Eye (tissue), 1 donor: ENCODE data around the gene MBD5.

Experiments
- DNase-seq: peaks from one replicate; pipeline ENCODE4 v3.0.0-alpha.2; 2015

The MBD5 gene

DNA sequence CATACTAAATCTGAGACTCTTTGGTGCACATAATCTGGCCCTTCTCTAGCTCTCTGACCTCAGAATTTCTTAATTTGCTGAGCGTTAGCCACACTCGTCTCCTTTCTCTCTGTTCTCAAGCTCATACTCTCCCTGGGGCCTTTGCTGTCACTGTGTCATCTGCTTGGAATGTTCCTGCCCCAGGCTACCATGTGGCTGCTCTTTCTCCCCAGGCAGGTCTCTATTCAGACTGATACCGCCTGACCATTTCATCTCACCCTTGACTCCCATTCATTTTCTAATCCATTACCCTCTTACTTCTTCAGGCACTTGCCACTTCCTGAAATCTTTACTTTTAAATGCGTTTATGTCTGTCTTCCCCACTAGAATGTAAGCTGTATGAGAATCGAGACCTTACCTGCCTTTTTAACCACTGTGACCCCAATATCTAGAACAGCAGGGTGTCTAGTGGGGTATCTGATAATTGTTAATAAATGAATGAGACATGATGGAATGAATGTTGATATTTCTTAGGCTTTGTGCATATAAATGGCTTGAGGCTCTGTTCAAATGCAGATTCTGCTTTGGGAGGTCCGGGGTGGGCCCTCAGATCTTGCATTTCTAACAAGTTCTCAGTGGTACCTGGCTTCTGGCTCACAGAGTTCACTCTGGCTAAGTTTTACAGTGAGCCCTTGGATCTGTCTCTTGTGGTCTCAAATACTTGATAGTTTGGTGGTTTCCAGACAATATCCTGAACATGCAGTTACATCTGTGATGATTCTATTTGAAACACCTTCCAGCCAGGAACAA lies 533.8 kb downstream of the MBD5 start:
- peak; percentile 49 for DNase-seq

- DNase-seq: no peak
Observed at GRCh38 chr2:148555622-148556294, 534.9 kb downstream of the MBD5 start.

- no peak for DNase-seq
Observed at GRCh38 chr2:148557844-148558436, 537.0 kb downstream of the MBD5 start.

DNA sequence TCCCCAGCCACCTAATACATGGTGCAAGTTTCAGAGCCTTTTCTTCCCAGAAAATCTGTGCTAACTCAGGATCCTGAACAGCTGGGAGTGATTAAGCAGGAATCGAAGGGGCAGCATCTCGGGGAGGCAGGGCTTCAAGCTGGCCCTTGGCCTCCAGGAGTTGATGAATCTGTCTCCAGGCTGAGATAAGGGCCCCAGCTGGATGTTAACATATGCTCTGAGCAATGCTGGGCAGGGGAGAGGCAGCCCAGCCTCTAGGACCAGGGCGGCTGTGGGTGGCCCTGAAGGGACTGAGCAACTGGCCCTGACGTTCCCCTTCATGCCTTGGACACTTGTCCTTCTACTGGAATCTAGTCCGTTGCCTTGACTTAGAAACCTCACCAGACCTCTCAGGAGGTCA lies 539.6 kb downstream of the MBD5 start:
- DNase-seq: no peak

- peak; percentile 14 for DNase-seq
Observed at GRCh38 chr2:148561389-148561788, 540.5 kb downstream of the MBD5 start.

GRCh38 chr2:148565272-148565894 lies 544.5 kb downstream of the MBD5 start:
- DNase-seq: no peak
